Posterior vena cava (tissue), 2 donors: ENCODE data around the gene RBM7. TPM values are rescaled to one million over a fixed set of nuclear protein-coding genes. Genes with fewer than 3 reads are reported as not detected.

Experiments
- DNase-seq: peaks from one replicate; pipeline ENCODE4 v3.0.0-alpha.2; 2020; ENCODE audit warnings: low spot score
- intact Hi-C, 2 donors: fragments of 100-400 bp; cut with DNase I; formaldehyde crosslinking; loops; one replicate each; pipeline versions ENCODE4 v1.14.1 to v1.14.2; 2022 to 2023
- total RNA-seq, 2 donors: library from RNA; stranded (reverse); fragmentation: NEBNext Ultra II Directional; extraction: Animal tissue kit (Norgen Biotek cat#: 25700); gene quantifications; one replicate each; pipeline ENCODE4 v1.2.1, GENCODE V29; 2021
- donor health status: DM: yes; HTN: yes; CAD: no.
- donor health status: DM: yes; HTN: yes; CAD: no.

RBM7 gene
- total RNA-seq, 2 donors from 2014 or later: 21.0 to 23.2 TPM

- no peak for DNase-seq
- intact Hi-C loops: no loop called here
Measured at GRCh38 chr11:114392735-114393667, 7.5 kb upstream of the RBM7 start.

DNA sequence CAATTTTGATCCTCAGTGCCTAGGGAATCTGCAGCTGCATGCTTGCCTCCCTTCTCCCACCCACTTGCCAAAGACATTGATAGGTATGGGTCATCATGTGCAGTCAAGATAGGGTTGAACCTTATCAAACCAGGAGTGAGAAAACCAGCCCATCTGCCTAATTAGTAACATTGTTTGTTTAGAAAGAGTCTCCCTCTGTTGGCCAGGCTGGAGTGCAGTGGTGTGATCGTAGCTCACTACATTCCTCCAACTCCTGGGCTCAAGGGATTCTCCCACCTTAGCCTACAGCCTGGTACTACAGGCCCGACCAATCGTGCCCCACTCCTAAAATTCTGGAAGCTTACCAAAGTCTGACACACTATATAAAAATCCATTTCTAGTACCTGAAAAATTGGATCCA is 4.7 kb upstream of the RBM7 start:
- no peak for DNase-seq
- intact Hi-C loops: no loop called here

DNA sequence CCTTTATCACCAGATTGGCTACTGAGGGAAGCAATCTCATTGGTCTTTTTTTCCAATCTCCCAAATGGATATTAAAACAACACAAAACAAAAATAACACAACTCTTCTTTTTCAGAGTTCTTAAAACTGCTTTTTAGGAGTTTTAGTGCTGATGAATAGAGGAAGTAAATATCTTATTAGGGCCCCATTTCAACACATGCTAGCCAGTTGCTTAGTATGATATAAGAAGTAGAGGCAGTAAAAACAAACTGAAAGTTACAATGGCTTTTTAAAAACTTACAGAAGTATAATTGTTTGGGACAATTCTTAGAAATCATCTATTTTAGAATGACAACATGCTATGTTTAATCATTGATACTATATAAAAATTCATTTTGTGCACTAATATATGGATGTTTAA is 3.5 kb upstream of the RBM7 start:
- DNase-seq: no peak

GRCh38 chr11:114397349-114397982 is 3.0 kb upstream of the RBM7 start:
- intact Hi-C loops: no loop called here

More for the DNA sequence above, 3.5 kb upstream of the RBM7 start:
- intact Hi-C loops: no loop called here

DNA sequence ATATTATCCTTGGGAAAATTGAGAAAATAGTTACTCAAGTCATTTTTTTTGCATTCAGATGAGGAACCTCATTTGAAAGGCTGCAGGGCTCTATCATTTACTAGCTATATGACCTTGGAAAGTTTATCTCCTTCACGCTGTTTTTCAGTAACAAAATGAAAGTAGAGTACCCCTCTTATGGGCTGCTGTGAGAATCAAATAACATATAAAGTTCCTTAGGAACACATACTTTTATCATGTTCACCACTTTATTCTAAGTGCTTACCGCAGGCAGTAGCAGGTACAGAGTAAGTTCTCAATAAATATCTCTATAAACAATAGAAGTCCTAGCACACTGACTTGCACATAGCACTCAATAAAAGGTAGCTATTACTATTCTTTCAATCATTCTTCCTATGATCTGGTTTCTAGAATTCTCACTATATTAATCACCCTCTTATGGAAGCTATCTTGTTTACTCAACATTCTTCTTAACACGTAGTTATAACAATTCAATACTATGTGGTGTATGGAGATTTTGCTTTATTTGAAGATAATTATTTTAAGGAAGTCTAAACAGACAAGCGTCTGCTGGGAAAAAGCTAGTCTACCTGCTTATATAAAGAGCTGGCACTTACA is 2.1 kb upstream of the RBM7 start:
- intact Hi-C loops: no loop called here
- DNase-seq: no peak

More at GRCh38 chr11:114397349-114397982, 3.0 kb upstream of the RBM7 start:
- no peak for DNase-seq

DNA sequence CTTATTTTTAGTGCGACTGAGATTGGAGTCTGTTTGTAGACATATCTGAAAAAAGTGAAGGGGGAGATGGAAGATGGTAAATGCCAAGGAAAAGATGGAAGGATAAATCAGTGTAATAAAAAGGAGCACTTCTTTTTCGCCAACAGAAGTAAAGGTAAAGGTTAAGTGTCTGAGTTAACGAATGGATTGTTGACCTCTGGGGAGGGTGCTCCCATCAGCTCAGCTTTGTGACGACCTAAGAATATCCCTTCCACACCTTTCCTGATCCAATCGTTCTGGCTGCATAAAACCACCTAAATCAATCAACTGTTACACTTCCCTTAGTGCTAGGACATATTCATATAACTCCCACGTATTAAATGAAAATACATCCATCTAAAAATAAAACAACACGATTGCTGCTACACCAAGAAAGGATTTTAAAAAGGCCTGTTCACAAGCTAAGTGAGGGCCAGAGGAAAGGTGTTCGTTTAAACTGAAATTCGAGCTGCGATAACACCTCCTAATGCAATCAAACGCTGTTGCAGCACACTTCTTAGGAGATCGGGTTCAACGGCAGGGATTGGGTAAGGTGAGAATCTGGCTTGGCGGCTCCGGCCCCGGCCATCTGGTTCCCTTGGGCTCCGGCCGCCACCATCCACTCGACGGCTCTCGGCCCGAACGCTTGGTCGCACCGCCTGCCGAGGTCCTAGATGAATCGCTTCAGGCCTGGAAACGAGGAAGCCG is 813 bp upstream of the RBM7 start:
- DNase-seq: no peak
- intact Hi-C loops: no loop called here

DNA sequence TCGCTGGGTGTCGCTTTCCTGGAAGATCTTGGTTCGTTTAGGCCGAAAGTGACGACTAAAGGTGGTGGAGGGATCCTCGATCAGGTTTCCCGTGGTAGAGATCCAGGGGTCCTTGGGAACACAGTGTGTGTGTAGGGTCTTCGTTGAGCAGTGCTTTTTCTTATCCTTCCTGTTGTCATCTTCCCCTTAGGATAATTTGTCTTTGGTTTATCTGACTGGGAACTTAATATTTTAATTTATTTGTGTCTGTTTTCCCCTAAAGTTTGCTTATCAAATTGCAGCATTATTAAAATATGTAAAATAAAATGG is 403 bp downstream of the RBM7 start:
- DNase-seq: no peak
- intact Hi-C loops: no loop called here

GRCh38 chr11:114401311-114401710 is 845 bp downstream of the RBM7 start:
- intact Hi-C loops: no loop called here
- DNase-seq: no peak

DNA sequence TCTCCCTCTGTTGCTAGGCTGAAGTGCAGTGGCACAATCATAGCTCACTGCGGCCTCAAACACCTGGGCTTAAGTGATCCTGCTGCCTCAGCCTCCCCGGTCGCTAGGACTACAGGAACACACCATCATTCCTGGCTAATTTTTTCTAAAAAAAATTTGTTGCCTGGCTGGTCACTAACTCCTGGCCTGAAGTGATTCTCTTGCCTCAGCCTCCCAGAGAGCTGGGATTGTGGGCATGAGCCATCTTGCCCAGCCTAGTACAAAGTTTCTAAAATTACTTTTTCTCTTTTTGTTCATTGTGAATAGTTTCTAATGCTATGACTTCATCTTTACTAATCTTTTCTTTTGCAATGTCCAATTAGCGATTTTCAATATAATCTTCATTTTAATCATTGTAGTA is 12.5 kb downstream of the RBM7 start:
- DNase-seq: no peak

GRCh38 chr11:114413958-114414357 is 13.5 kb downstream of the RBM7 start:
- no peak for DNase-seq
- intact Hi-C loops: no loop called here

More for the DNA sequence above, 12.5 kb downstream of the RBM7 start:
- intact Hi-C loops: no loop called here

- intact Hi-C loops: no loop called here
- no peak for DNase-seq
Measured at GRCh38 chr11:114416441-114416961, 16.0 kb downstream of the RBM7 start.

DNA sequence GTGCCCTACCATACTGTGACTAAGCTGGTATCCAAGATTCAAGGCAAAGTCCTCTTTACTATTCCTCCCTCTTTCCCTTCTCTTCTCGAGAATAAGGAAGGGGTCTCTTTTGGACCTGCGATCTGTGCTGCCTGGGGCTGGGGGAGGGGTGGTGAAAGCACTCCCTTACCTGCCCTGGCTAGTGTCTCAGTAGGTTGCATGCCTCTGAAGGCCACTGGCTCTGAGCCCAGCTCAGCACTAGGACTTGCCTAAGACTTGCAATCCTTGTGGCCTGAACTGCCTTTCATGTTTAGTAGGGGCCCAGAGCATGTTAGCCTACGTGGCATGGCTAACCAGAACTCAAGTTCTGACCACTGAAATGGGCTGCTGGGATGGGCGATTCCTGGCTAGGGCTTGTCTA is 25.8 kb downstream of the RBM7 start:
- no peak for DNase-seq
- intact Hi-C loops: no loop called here

- intact Hi-C loops: no loop called here
- no peak for DNase-seq
Measured at GRCh38 chr11:114430290-114430689, 29.8 kb downstream of the RBM7 start.

DNA sequence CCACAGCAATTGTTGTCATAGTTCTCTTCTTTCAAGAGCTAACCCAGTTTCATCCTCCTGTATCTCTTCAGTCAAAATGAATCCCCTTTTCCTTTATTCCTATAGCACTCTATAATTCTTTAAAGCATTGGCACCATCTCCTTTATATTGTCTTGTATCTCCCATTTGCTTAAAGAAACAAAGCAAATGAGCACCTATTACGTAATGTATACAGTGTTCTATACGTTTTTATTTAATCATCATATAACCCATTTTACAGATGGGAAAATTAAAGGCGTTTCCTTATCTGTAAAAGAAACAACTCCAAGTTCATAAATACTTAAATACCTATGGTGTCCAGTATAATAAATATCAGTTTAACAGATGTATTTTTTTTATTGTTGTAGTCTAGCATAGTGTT is 32.4 kb downstream of the RBM7 start:
- intact Hi-C loops: no loop called here
- DNase-seq: no peak

DNA sequence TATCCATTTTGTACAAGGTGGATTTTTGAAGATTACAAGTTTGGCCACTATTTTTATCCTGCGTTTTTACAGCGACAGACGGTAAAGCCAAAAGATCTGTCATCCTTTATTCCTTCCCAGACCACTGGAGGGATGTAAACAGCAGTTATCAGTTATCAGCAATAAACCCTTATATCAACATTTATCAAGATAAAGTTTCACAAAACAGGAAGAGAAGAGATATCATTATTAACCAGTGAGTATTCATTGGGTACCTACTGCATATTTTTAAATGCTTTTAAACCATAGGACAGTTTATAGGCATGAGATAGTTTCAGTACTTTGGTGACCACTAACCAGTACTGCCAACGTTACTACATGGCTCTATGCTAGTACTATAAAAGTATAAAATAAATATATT is 32.9 kb downstream of the RBM7 start:
- intact Hi-C loops: no loop called here
- DNase-seq: no peak

DNA sequence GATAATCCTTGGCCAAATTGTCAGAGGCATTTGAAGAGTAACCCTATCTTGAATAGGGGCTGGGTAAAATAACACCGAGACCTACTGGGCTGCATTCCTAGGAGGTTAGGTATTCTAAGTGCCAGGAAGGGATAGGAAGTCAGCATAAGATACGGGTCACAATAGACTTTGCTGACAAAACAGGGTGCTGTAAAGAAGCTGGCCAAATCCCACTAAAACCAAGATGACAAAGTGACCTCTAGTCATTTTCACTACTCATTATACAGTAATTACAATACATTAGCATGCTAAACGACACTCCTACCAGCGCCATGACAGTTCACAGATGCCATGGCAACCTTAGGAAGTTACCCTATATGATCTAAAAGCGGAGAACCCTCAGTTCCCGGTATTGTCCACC is 37.8 kb downstream of the RBM7 start:
- intact Hi-C loops: no loop called here
- no peak for DNase-seq

GRCh38 chr11:114439229-114440120 is 39.0 kb downstream of the RBM7 start, which contains the start of gene REXO2:
TSS of gene REXO2 (plus strand) at chr11:114439467. CDS start at chr11:114439529, 62 bp downstream.
- intact Hi-C loops: no loop called here

GRCh38 chr11:114440121-114440860 is 39.8 kb downstream of the RBM7 start:
- intact Hi-C loops: no loop called here
- DNase-seq: no peak

More at GRCh38 chr11:114439229-114440120, 39.0 kb downstream of the RBM7 start, which contains the start of gene REXO2:
- DNase-seq: peak; percentile 99
